GM23248 (cell line): Measurements from ENCODE around the gene ACAN. TPM values are rescaled to one million over a fixed set of nuclear protein-coding genes. Genes with fewer than 3 reads are reported as not detected.

Source experiments
- DNase-seq: peaks from one replicate; pipeline ENCODE4 v3.0.0-alpha.2; 2015
- H2AFZ ChIP-seq: fragments of 200-600 bp; sonication (generic); 2 replicates; pipeline ENCODE4 v1.6.1; 2016; ENCODE audit warnings: antibody characterized with exemption
- H3F3A ChIP-seq: fragments of 200-600 bp; sonication (generic); 2 replicates; pipeline ENCODE4 v1.6.1; 2016; ENCODE audit warnings: mild to moderate bottlenecking, antibody characterized with exemption, mixed run types; ENCODE audit not compliant: insufficient read depth
- H3K27ac ChIP-seq: fragments of 200-600 bp; sonication (generic); 2 replicates; pipeline ENCODE4 v1.5.1; 2016; ENCODE audit warnings: mild to moderate bottlenecking
- H3K27me3 ChIP-seq: fragments of 200-600 bp; sonication (generic); replicated peaks from 2 replicates; pipeline ENCODE4 v1.6.1; 2016; ENCODE audit warnings: mild to moderate bottlenecking; ENCODE audit not compliant: insufficient read depth
- H3K36me3 ChIP-seq: fragments of 200-600 bp; sonication (generic); 2 replicates; pipeline ENCODE4 v1.6.1; 2016; ENCODE audit warnings: low read depth, mild to moderate bottlenecking
- H3K4me1 ChIP-seq: fragments of 200-600 bp; sonication (generic); 2 replicates; pipeline ENCODE4 v1.6.1; 2016; ENCODE audit warnings: mild to moderate bottlenecking; ENCODE audit not compliant: insufficient read depth
- H3K4me2 ChIP-seq: fragments of 200-600 bp; sonication (generic); one replicate; pipeline ENCODE4 v1.6.1; 2016; ENCODE audit warnings: mild to moderate bottlenecking; ENCODE audit not compliant: unreplicated experiment
- H3K4me3 ChIP-seq: fragments of 200-600 bp; sonication (generic); 2 replicates; pipeline ENCODE4 v1.5.1; 2016; ENCODE audit warnings: mild to moderate bottlenecking
- H3K79me2 ChIP-seq: fragments of 200-600 bp; sonication (generic); 2 replicates; pipeline ENCODE4 v1.6.1; 2016; ENCODE audit warnings: mild to moderate bottlenecking; ENCODE audit not compliant: insufficient read depth
- H3K9ac ChIP-seq: fragments of 200-600 bp; sonication (generic); 2 replicates; pipeline ENCODE4 v1.6.1; 2016; ENCODE audit warnings: mild to moderate bottlenecking
- H3K9me2 ChIP-seq: fragments of 200-600 bp; sonication (generic); 2 replicates; pipeline ENCODE4 v1.6.1; 2016; ENCODE audit warnings: mixed run types, mild to moderate bottlenecking, moderate library complexity; ENCODE audit not compliant: insufficient read depth
- H3K9me3 ChIP-seq: fragments of 200-600 bp; sonication (generic); one replicate; pipeline ENCODE4 v1.6.1; 2017; ENCODE audit warnings: low read depth
- H4K20me1 ChIP-seq: fragments of 200-600 bp; sonication (generic); 2 replicates; pipeline ENCODE4 v1.6.0; 2016; ENCODE audit not compliant: insufficient read depth
- EZH2 ChIP-seq: fragments of 200-600 bp; sonication (generic); IDR thresholded peaks from 2 replicates; pipeline ENCODE4 v1.6.1; 2018; ENCODE audit warnings: antibody characterized with exemption, mild to moderate bottlenecking; ENCODE audit not compliant: insufficient read depth, poor library complexity, severe bottlenecking
- EZH2phosphoT487 ChIP-seq: fragments of 200-600 bp; sonication (generic); IDR thresholded peaks from 2 replicates; pipeline ENCODE4 v1.6.1; 2018; ENCODE audit warnings: antibody characterized with exemption, moderate library complexity, mild to moderate bottlenecking, low read depth; ENCODE audit not compliant: insufficient read depth
- WGBS, 2 experiments: methylation state at CpG; one replicate each; pipeline ENCODE4 v1.1.6; 2015 to 2017; ENCODE audit warnings: low lambda C conversion rate in 2 of 2, low coverage in 1 of 2; ENCODE audit errors: missing lambda C conversion rate in 2 of 2; 5-methylcytosine and 5-hydroxymethylcytosine counted together
- in situ Hi-C: fragments of 300-500 bp; cut with MboI; formaldehyde crosslinking; loops from 2 replicates; pipeline ENCODE4 v1.15.0; 2020
- polyA plus RNA-seq: library from polyadenylated mRNA; unstranded; fragments of >200 nt; fragmentation: Nextera tagmentation; extraction: Ambion mirVana; gene quantifications from 2 replicates; pipeline ENCODE4 v1.2.1, GENCODE V29; 2016
- total RNA-seq: library from RNA; depleted of rRNA; stranded (reverse); fragments of >200 nt; shearing (Covaris generic); gene quantifications from 2 replicates; pipeline ENCODE4 v1.2.3, GENCODE V29; 2014

The ACAN gene
- total and polyA plus RNA-seq, 2 experiments from 2014 or later = not detected

- no peak overlapping the region for H2AFZ ChIP-seq
- TF ChIP-seq EZH2 (peak; percentile 75), EZH2phosphoT487 (peak; percentile 61; the same call in 1 of the 2 replicates)
- in situ Hi-C loops = no loop called here
- H3K9ac ChIP-seq = no peak overlapping the region
- H3K9me2 ChIP-seq = no peaks in the 10 kb centered on the region
- WGBS, 2 experiments = 7 to 9% methylated on average over 18 to 20 of the region's 20 CpGs
- H3K9me3 ChIP-seq = no peaks in the 10 kb centered on the region
- H3F3A ChIP-seq = no peaks in the 10 kb centered on the region
- H3K4me3 ChIP-seq = no peak overlapping the region
- H3K27me3 ChIP-seq = peaks cover 36% of the 10 kb centered on the region
- no peaks in the 10 kb centered on the region for H3K36me3 ChIP-seq
- DNase-seq = no peak
- no peaks in the 10 kb centered on the region for H3K79me2 ChIP-seq
- no peaks in the 10 kb centered on the region for H4K20me1 ChIP-seq
- no peak overlapping the region for H3K4me2 ChIP-seq
- H3K4me1 ChIP-seq = no peaks in the 10 kb centered on the region
- H3K27ac ChIP-seq = no peak overlapping the region
Observed at GRCh38 chr15:88802250-88802990, 816 bp upstream of the ACAN start.

GRCh38 chr15:88802991-88803240 lies 320 bp upstream of the ACAN start:
- H3K79me2 ChIP-seq = no peaks in the 10 kb centered on the region
- no peaks in the 10 kb centered on the region for H4K20me1 ChIP-seq
- no peaks in the 10 kb centered on the region for H3K9me3 ChIP-seq
- H3K4me1 ChIP-seq = no peaks in the 10 kb centered on the region
- no peaks in the 10 kb centered on the region for H3F3A ChIP-seq
- peak; percentile 10 for DNase-seq
- WGBS, 2 experiments = 3 to 8% methylated on average over 12 to 25 of the region's 28 CpGs
- no peak overlapping the region for H3K4me3 ChIP-seq
- H3K27ac ChIP-seq = no peak overlapping the region
- no peak overlapping the region for H3K4me2 ChIP-seq
- TF ChIP-seq EZH2 (no peak), EZH2phosphoT487 (no peak)
- in situ Hi-C loops = no loop called here
- H3K36me3 ChIP-seq = no peaks in the 10 kb centered on the region
- H3K9ac ChIP-seq = no peak overlapping the region
- H2AFZ ChIP-seq = no peak overlapping the region
- H3K27me3 ChIP-seq = peaks cover 36% of the 10 kb centered on the region
- no peaks in the 10 kb centered on the region for H3K9me2 ChIP-seq

GRCh38 chr15:88803920-88804247 lies 648 bp downstream of the ACAN start:
- 8 to 10% methylated on average over 10 of the region's 10 CpGs for WGBS, 2 experiments
- Histone ChIP-seq H3K27me3 (peaks cover 42% of the 10 kb centered on the region), H3K4me1 (no peaks in the 10 kb centered on the region), H3K9me2 (no peaks in the 10 kb centered on the region), H3K4me2 (no peak overlapping the region), H2AFZ (no peak overlapping the region), H3K36me3 (no peaks in the 10 kb centered on the region), H3F3A (no peaks in the 10 kb centered on the region), H3K9me3 (no peaks in the 10 kb centered on the region), H3K4me3 (no peak overlapping the region), H3K9ac (no peak overlapping the region), H3K27ac (no peak overlapping the region), H4K20me1 (no peaks in the 10 kb centered on the region), H3K79me2 (no peaks in the 10 kb centered on the region)
- in situ Hi-C loops = no loop called here
- DNase-seq = no peak
- TF ChIP-seq EZH2phosphoT487 (no peak), EZH2 (no peak)

- Histone ChIP-seq H3K9me3 (no peaks in the 10 kb centered on the region), H3K4me2 (no peak overlapping the region), H3K36me3 (no peaks in the 10 kb centered on the region), H3K4me1 (no peaks in the 10 kb centered on the region), H4K20me1 (no peaks in the 10 kb centered on the region), H3K9ac (no peak overlapping the region), H3K27me3 (peaks cover 42% of the 10 kb centered on the region), H2AFZ (no peak overlapping the region), H3F3A (no peaks in the 10 kb centered on the region), H3K4me3 (no peak overlapping the region), H3K27ac (no peak overlapping the region), H3K79me2 (no peaks in the 10 kb centered on the region), H3K9me2 (no peaks in the 10 kb centered on the region)
- no peak for TF ChIP-seq EZH2phosphoT487
- no peak for TF ChIP-seq EZH2
- DNase-seq = no peak
- in situ Hi-C loops = no loop called here
- WGBS, 2 experiments = 30 to 39% methylated on average over 10 of the region's 10 CpGs
Observed at GRCh38 chr15:88804257-88804656, 1.0 kb downstream of the ACAN start.

GRCh38 chr15:88805031-88805780 lies 2.0 kb downstream of the ACAN start:
- Histone ChIP-seq H3K27me3 (peaks cover 42% of the 10 kb centered on the region), H4K20me1 (no peaks in the 10 kb centered on the region)
- 41 to 43% methylated on average over 9 of the region's 9 CpGs for WGBS, 2 experiments

More at GRCh38 chr15:88805031-88805780, 2.0 kb downstream of the ACAN start:
- no peak overlapping the region for H3K4me2 ChIP-seq
- in situ Hi-C loops = no loop called here
- H2AFZ ChIP-seq = no peak overlapping the region
- H3K9me2 ChIP-seq = no peaks in the 10 kb centered on the region
- H3K36me3 ChIP-seq = no peaks in the 10 kb centered on the region
- no peak overlapping the region for H3K4me3 ChIP-seq
- H3K9me3 ChIP-seq = no peaks in the 10 kb centered on the region
- no peak overlapping the region for H3K27ac ChIP-seq
- TF ChIP-seq EZH2phosphoT487 (no peak), EZH2 (no peak)
- H3K4me1 ChIP-seq = no peaks in the 10 kb centered on the region
- no peaks in the 10 kb centered on the region for H3K79me2 ChIP-seq
- no peak overlapping the region for H3K9ac ChIP-seq
- no peaks in the 10 kb centered on the region for H3F3A ChIP-seq
- DNase-seq = no peak
